ENCODE results near the gene C19orf73.

C19orf73 gene

GRCh38 chr19:49120868-49121267, 1.9 kb upstream of the C19orf73 start:
- DNase-seq, result no peak

DNA sequence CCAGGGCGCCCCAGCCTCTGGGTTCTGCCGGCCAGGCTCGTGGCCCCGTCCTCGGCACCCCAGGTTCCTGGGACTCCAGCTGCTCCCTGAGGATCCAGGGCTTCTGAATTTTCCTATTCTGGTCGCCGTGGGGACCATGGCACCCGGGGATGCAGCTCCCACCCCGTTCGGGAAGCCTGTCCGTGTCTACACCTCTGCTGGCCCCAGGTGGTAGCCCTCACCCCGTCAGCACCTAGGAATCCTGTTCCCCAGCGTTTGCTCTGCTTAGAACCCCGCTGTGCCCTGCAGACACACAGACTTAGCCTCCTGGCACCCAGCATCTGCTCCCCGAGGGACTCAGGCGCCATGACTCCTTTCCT, 1.4 kb upstream of the C19orf73 start:
- no peak for DNase-seq

DNA sequence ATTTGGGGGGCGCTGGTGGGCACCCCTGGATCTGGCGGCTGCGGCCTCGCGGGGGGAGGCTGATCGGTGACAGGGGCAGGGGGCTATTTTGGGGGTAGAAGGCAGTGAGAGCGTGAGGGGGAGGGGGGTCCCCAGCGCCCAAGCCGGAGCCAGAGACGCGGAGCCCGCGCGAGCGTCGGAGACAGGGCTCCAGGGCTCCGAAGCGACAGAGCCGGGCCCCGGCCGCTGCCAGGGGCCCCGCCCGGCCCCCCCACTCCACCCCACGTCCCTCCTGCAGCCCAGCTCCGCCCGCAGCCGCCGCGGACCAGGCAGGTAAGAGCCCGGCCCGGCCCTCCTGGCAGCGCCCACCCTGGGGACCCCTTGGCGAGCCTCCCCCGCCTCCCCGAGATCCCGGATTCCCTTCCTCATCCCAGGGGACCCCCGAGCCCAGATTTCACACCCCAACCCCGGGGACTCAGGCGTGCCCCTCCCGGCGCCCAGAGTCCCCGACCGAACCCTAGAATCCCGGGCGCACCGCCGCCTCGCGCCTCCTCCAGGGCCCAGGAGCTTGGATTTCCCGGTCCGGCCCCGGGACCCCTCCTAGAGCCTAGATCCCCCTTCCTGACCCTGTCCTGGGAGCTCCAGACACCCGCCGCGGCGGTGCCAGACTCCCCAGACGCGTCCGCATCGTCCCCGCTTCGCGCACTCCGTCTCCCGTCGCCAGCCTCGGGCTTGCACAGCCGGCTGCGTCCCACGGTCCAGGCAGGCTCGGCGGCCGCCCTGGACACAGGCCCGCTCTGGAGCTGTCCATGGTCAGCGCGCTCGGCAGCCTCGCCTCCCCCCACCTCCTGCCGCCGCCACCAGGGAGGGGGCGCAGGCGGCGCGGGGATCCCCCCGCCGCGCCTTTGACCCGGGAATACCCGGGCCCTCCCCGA, 725 bp upstream of the C19orf73 start, which contains the start of gene PPFIA3:
Gene PPFIA3 (plus strand): TSS at position 134 of the 914 bp plus-strand sequence. CDS start 8,330 bp downstream, outside the sequence.
- no peak for DNase-seq

- DNase-seq, result no peak
Measured at GRCh38 chr19:49117677-49118564, 1.0 kb downstream of the C19orf73 start.

GRCh38 chr19:49116544-49116943, 2.4 kb downstream of the C19orf73 start:
- no peak for DNase-seq

- DNase-seq, result no peak
Measured at GRCh38 chr19:49114630-49115363, 4.1 kb downstream of the C19orf73 start.

DNA sequence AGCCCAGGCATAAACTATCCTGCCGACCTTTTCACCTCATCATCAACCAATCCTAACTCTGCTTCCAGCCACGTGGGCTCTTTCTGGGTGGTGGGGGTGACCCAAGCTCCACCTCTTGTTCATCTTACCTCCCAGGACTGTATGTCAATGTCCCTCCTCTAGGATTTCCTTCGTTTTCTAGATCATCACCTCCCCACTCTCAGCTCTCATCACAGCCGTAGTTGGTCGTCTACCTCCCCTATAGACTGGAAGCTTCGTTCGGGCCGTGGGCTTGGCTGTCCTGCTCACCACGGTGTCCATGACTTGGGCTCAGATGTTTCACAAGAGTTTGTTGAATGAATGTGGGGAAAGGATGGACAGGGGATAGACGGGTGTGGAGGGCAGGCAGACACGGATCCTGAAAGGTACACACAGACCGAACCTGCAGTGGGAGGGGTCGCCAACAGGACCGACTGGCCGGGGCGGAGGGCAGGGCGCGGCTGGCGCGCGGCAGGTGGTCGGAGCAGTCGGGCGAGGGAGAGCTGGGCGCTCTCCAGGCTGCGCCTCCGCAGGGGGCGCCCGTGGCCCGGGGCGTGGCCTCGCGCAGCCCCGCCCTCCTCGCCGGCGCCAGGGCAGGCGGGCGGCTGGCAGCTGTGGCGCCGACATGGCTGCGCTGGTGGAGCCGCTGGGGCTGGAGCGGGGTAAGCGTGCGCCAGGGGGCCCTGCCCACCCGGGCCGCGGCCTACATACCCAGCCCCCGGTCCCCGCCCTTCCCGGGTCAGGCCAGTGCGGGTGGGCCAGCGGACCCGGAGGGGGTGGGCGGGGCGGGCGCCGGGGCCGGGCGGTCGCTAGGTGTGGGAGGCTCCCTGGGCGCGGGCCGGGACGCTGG, 4.9 kb downstream of the C19orf73 start, which contains the start of gene LIN7B:
Gene LIN7B (plus strand): TSS at position 609 of the 868 bp plus-strand sequence. CDS start 35 bp downstream, at position 644.
- no peak for DNase-seq

- DNase-seq, result no peak
Measured at GRCh38 chr19:49111218-49111998, 7.5 kb downstream of the C19orf73 start.

- no peak for DNase-seq
Measured at GRCh38 chr19:49110567-49110966, 8.4 kb downstream of the C19orf73 start.

- no peak for DNase-seq
Measured at GRCh38 chr19:49109569-49110233, 9.2 kb downstream of the C19orf73 start.

DNA sequence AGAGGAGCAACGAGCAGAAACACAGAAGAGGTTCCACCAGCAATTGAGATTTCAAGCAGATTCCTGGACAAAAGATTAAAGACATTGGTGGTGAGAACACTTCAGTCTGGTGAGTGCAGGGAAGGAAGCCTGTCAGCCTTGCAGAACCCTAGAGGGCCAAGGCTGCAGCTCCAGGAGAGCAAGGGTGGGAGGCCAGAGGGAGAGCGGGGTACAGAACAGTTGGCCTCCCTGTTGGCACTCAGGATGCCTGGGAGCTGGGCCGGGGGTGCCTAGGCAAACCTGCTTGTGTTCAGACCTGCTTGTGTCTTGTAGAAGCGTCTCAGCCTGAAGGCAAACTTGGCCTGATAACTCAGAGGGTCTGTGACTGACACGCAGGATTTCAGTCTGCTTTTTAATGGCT, 9.9 kb downstream of the C19orf73 start:
- no peak for DNase-seq

- DNase-seq, result no peak
Measured at GRCh38 chr19:49107625-49108459, 11.1 kb downstream of the C19orf73 start.

GRCh38 chr19:49106648-49107135, 12.3 kb downstream of the C19orf73 start:
- DNase-seq, result no peak

DNA sequence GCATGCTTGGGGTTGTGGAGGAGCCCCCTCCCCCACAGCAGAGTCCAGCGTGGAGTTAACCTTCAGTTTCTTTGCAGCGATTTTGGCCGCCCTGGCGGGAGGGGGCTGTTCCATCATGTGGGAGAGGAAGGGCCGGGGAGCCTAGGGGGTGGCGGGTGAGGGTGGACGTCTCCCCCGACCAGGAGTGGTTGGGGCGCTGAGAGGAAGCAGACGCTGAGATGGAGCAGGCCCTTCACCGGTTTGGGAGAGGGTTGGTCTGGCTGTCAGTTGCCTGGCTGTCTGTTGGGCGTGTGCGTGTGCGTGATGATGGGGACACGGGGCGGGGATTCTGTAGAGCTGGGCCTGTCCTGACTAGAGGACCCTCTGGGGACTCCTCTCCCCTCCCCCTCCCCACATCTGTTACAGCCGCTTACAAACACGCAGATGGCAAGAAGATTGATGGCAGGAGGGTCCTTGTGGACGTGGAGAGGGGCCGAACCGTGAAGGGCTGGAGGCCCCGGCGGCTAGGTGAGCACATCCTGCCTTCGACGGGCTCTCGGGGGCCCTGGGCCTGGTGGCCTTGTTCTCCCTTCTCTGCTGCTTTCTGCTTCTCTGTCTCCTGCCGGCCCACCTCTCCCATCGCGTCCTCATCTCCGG, 14.6 kb downstream of the C19orf73 start:
- DNase-seq, result no peak

GRCh38 chr19:49103331-49104085, 15.4 kb downstream of the C19orf73 start:
- DNase-seq, result no peak

- no peak for DNase-seq
Measured at GRCh38 chr19:49102303-49102702, 16.6 kb downstream of the C19orf73 start.

DNA sequence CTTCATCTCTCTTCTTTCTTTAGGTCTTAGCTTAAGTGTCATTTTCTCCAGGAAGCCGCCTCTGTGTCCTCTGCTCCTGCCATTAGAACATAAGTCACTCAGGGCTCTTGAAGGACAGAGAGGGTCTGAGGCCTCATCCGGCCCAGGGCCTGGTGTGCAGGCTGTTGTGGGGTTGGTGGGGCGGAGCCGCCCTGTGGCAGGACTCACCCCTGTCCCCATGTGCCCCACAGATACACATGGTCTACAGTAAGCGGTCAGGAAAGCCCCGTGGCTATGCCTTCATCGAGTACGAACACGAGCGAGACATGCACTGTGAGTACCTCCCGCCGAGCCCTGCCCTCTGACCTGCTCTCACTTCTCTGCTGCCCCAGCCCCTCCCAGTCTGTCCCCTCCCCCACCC, 17.8 kb downstream of the C19orf73 start:
- DNase-seq, result no peak

DNA sequence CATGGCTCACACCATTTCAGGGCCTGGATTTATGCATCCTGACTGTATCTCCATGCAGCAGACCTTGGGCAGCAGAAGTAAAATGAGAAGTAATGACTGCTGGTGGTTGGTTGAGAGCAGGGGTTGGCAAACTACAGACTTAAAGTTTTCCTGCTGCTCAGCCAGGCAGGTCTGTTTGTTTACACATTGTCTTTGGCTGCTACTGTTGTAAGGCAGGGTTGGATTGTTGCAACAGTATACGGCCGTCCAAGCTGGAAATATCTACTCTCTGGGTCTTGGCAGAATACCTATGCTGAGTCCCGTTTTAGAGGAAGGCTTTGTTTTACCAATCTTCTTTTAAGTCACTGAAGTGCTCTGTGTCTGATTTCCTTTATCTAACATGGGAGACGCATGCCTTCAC, 20.1 kb downstream of the C19orf73 start:
- no peak for DNase-seq

All from NCI-H187 treated with DMSO at 0.1 percent for 48 hours (cell line).